IMR-90 (cell line): ENCODE results near the gene CALR3. TPM values are rescaled to one million over a fixed set of nuclear protein-coding genes. Genes with fewer than 3 reads are reported as not detected.
"Not testable (repeated sequence)": the region's sequence is repeated elsewhere in the genome, so short reads cannot be mapped to it uniquely, and the experiment has no call there.

Experiments
- ATAC-seq: fragments of 200-7000 bp; cut with Tn5 transposase; 2 replicates; pipeline ENCODE4 v1.9.1; 2020; ENCODE audit warnings: low read depth, mild to moderate bottlenecking, moderate library complexity
- BruUV-seq: library from RNA; stranded (reverse); fragments of 400-500 nt; replicated peaks from 2 replicates; lab custom pipeline; 2021; lab: Mats Ljungman, UMichigan
- CTCF ChIA-PET: fragments of 300-600 bp; formaldehyde crosslinking; extraction: SDS; loops from one replicate; lab custom pipeline; 2021; ENCODE audit warnings: antibody characterized with exemption; lab: Yijun Ruan, JAX
- POLR2A ChIA-PET: fragments of 300-600 bp; sonication (Branson Sonifier 250); formaldehyde crosslinking; loops from one replicate; lab custom pipeline; 2022; ENCODE audit warnings: antibody characterized with exemption; ENCODE audit not compliant: unreplicated experiment; lab: Charles Lee
- DNase-seq: peaks from one replicate; pipeline ENCODE4 v3.0.0; 2013
- H2AFZ ChIP-seq: replicated peaks from 2 replicates; pipeline ENCODE3; 2013; ENCODE audit warnings: low read length, mild to moderate bottlenecking; ENCODE audit not compliant: poor library complexity
- H2AK5ac ChIP-seq: 2 replicates; pipeline ENCODE4 v1.6.1; 2013; ENCODE audit warnings: low read depth, low read length, inconsistent platforms
- H2AK9ac ChIP-seq: replicated peaks from 2 replicates; pipeline ENCODE3; 2013; ENCODE audit warnings: mild to moderate bottlenecking, low read depth, low read length, moderate library complexity; ENCODE audit not compliant: poor library complexity
- H2BK120ac ChIP-seq: 2 replicates; pipeline ENCODE4 v1.6.1; 2013; ENCODE audit warnings: low read depth, low read length, inconsistent platforms
- H2BK15ac ChIP-seq: 3 replicates; pipeline ENCODE4 v1.6.1; 2013; ENCODE audit warnings: low read depth, low read length, inconsistent platforms
- H2BK20ac ChIP-seq: 2 replicates; pipeline ENCODE4 v1.6.1; 2013; ENCODE audit warnings: low read depth, mild to moderate bottlenecking, inconsistent platforms, low read length, moderate library complexity
- H2BK5ac ChIP-seq: 2 replicates; pipeline ENCODE4 v1.6.1; 2013; ENCODE audit warnings: mild to moderate bottlenecking, low read depth, low read length, inconsistent platforms; ENCODE audit not compliant: poor library complexity, severe bottlenecking
- H3K14ac ChIP-seq: replicated peaks from 2 replicates; pipeline ENCODE4 v1.6.1; 2013; ENCODE audit warnings: low read depth, low read length, inconsistent platforms
- H3K18ac ChIP-seq: 2 replicates; pipeline ENCODE4 v1.6.1; 2013; ENCODE audit warnings: low read depth, low read length, control low read depth
- H3K23ac ChIP-seq: 2 replicates; pipeline ENCODE4 v1.6.1; 2013; ENCODE audit warnings: low read depth, low read length, inconsistent platforms
- H3K27ac ChIP-seq: 2 replicates; pipeline ENCODE4 v1.5.1; 2013; ENCODE audit warnings: mild to moderate bottlenecking, control low read depth, low read length; ENCODE audit not compliant: insufficient read depth
- H3K27me3 ChIP-seq: 2 replicates; pipeline ENCODE4 v1.6.1; 2013; ENCODE audit warnings: low read length; ENCODE audit not compliant: control insufficient read depth, insufficient read depth
- H3K36me3 ChIP-seq: 2 replicates; pipeline ENCODE4 v1.6.1; 2013; ENCODE audit warnings: low read length, mixed read lengths; ENCODE audit not compliant: control insufficient read depth, insufficient read depth
- H3K4ac ChIP-seq: 2 replicates; pipeline ENCODE4 v1.6.1; 2013; ENCODE audit warnings: low read depth, low read length, inconsistent platforms
- H3K4me1 ChIP-seq: 2 replicates; pipeline ENCODE4 v1.6.1; 2013; ENCODE audit warnings: low read length, mixed read lengths; ENCODE audit not compliant: control insufficient read depth, insufficient read depth
- H3K4me2 ChIP-seq: 2 replicates; pipeline ENCODE4 v1.6.1; 2013; ENCODE audit warnings: low read depth, mild to moderate bottlenecking, control low read depth, low read length, moderate library complexity
- H3K4me3 ChIP-seq: 2 replicates; pipeline ENCODE4 v1.5.1; 2013; ENCODE audit warnings: low read depth, mild to moderate bottlenecking, control low read depth, low read length, moderate library complexity; ENCODE audit not compliant: insufficient read depth
- H3K56ac ChIP-seq: 2 replicates; pipeline ENCODE4 v1.6.1; 2013; ENCODE audit warnings: low read length, inconsistent platforms; ENCODE audit not compliant: insufficient read depth; ENCODE audit errors: extremely low read depth
- H3K79me1 ChIP-seq, 2 experiments: 2 replicates each; pipeline ENCODE4 v1.6.1; 2013; ENCODE audit warnings: low read length in 2 of 2, inconsistent platforms in 1 of 2, low read depth in 1 of 2
- H3K9ac ChIP-seq: 2 replicates; pipeline ENCODE4 v1.6.1; 2013; ENCODE audit warnings: low read depth, low read length, control low read depth
- H3K9me1 ChIP-seq: 2 replicates; pipeline ENCODE4 v1.6.1; 2013; ENCODE audit warnings: low read length, inconsistent platforms; ENCODE audit not compliant: insufficient read depth
- H3K9me3 ChIP-seq: 2 replicates; pipeline ENCODE4 v1.6.1; 2013; ENCODE audit warnings: low read length; ENCODE audit not compliant: control insufficient read depth, insufficient read depth
- H4K20me1 ChIP-seq: 2 replicates; pipeline ENCODE4 v1.6.1; 2013; ENCODE audit warnings: low read length, inconsistent platforms; ENCODE audit not compliant: insufficient read depth
- H4K5ac ChIP-seq: 2 replicates; pipeline ENCODE4 v1.6.1; 2013; ENCODE audit warnings: mild to moderate bottlenecking, low read depth, low read length, control low read depth
- H4K8ac ChIP-seq, 2 experiments: 2 replicates each; pipeline ENCODE4 v1.6.1; 2013; ENCODE audit warnings: low read depth in 2 of 2, low read length in 2 of 2, control low read depth in 1 of 2, inconsistent platforms in 1 of 2
- H4K91ac ChIP-seq: 2 replicates; pipeline ENCODE4 v1.6.1; 2013; ENCODE audit warnings: low read depth, low read length, inconsistent platforms; ENCODE audit not compliant: insufficient read depth
- CEBPB ChIP-seq: IDR thresholded peaks from 2 replicates; pipeline ENCODE4 v1.6.1; 2012; ENCODE audit warnings: low read depth, low read length, improper control_type of control experiment
- FOS ChIP-seq: fragments of 150-350 bp; IDR thresholded peaks from 2 replicates; pipeline ENCODE4 v1.6.1; 2016; ENCODE audit warnings: low read depth, low read length
- MAFK ChIP-seq: IDR thresholded peaks from 2 replicates; pipeline ENCODE4 v1.6.1; 2012; ENCODE audit warnings: low read depth, low read length, improper control_type of control experiment
- MXI1 ChIP-seq: IDR thresholded peaks from 2 replicates; pipeline ENCODE4 v1.6.1; 2012; ENCODE audit warnings: low read depth, mild to moderate bottlenecking, low read length, moderate library complexity, borderline replicate concordance
- NFE2L2 ChIP-seq: fragments of 150-350 bp; IDR thresholded peaks from 2 replicates; pipeline ENCODE4 v1.6.1; 2016; ENCODE audit warnings: low read depth, mild to moderate bottlenecking, low read length
- POLR2A ChIP-seq: IDR thresholded peaks from 2 replicates; pipeline ENCODE4 v1.6.1; 2012; ENCODE audit warnings: mild to moderate bottlenecking, low read depth, low read length
- RCOR1 ChIP-seq: IDR thresholded peaks from 2 replicates; pipeline ENCODE4 v1.6.1; 2012; ENCODE audit warnings: mild to moderate bottlenecking, low read length, improper control_type of control experiment; ENCODE audit not compliant: insufficient replicate concordance
- RFX5 ChIP-seq: IDR thresholded peaks from 2 replicates; pipeline ENCODE4 v1.8.0; 2012; ENCODE audit warnings: low read depth, mild to moderate bottlenecking, low read length, moderate library complexity
- SMC3 ChIP-seq: fragments of 150-350 bp; IDR thresholded peaks from 2 replicates; pipeline ENCODE4 v1.6.1; 2016; ENCODE audit warnings: low read depth, mild to moderate bottlenecking, antibody characterized with exemption, low read length, moderate library complexity
- WGBS, 2 experiments: methylation state at CpG; one replicate each; pipeline versions ENCODE4 v1.1.5 to v1.1.7; 2013; ENCODE audit warnings: missing lambda C conversion rate in 2 of 2; ENCODE audit not compliant: insufficient read length in 1 of 2; ENCODE audit errors: extremely low coverage in 2 of 2; 5-methylcytosine and 5-hydroxymethylcytosine counted together
- dilution Hi-C: fragments of 300-500 bp; cut with HindIII; formaldehyde crosslinking; loops from one replicate; pipeline ENCODE4 v1.14.3; 2018; ENCODE audit warnings: low sequenced_read_pairs; ENCODE audit not compliant: unreplicated experiment
- in situ Hi-C: fragments of 300-500 bp; cut with MboI; formaldehyde crosslinking; loops from 3 replicates; pipeline ENCODE4 v1.14.3; 2019; ENCODE audit warnings: low sequenced_read_pairs, inconsistent platforms, mixed read lengths
- intact Hi-C: fragments of 100-400 bp; cut with micrococcal nuclease; formaldehyde crosslinking; loops from 2 replicates; pipeline ENCODE4 v1.10.0; 2022
- polyA plus RNA-seq, 3 experiments: library from polyadenylated mRNA; depleted of rRNA; stranded (reverse); fragments of >200 nt; gene quantifications; 2 replicates each; pipeline ENCODE4 v1.2.3, GENCODE V29; 2012; ENCODE audit warnings: low replicate concordance in 1 of 3
- total RNA-seq: library from RNA; depleted of rRNA; stranded (reverse); fragments of >200 nt; gene quantifications from 2 replicates; pipeline ENCODE4 v1.2.3, GENCODE V29; 2012
- TF ChIP-seq, protein P1 (sequence below): fragments of 150-350 bp; IDR thresholded peaks from 2 replicates; pipeline ENCODE4 v1.6.1; 2016; ENCODE audit warnings: low read depth, mild to moderate bottlenecking, low read length, moderate library complexity, borderline replicate concordance
- TF ChIP-seq, protein P2 (sequence below): fragments of 150-350 bp; IDR thresholded peaks from 2 replicates; pipeline ENCODE4 v1.6.1; 2017; ENCODE audit warnings: mild to moderate bottlenecking, antibody characterized with exemption, low read length, low read depth

The CALR3 gene
- total and polyA plus RNA-seq, 2 of the 4 experiments (the other 2 are of a cell fraction): not detected

DNA sequence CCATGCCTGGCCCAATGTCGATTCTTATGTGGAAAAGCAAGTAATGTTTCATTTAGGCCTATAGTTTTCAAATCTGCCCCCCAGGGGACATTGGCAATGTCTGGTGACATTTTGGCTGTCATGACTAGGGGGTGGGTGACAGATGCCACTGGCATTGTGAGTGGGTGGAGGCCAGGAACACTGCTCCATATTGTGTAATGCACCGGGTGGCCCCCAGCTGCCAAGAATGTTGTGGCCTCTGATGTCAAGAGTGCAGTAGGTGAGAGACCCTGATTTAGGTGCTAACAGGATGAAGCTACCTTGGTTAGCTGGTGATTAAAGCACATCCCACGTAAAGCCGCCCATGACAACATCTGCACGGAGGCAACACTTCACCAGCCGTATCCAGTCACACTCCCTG lies 11.0 kb upstream of the CALR3 start:
- BruUV-seq: no TSS peak
- in situ Hi-C loops: no loop called here
- POLR2A ChIA-PET: no interaction called here

DNA sequence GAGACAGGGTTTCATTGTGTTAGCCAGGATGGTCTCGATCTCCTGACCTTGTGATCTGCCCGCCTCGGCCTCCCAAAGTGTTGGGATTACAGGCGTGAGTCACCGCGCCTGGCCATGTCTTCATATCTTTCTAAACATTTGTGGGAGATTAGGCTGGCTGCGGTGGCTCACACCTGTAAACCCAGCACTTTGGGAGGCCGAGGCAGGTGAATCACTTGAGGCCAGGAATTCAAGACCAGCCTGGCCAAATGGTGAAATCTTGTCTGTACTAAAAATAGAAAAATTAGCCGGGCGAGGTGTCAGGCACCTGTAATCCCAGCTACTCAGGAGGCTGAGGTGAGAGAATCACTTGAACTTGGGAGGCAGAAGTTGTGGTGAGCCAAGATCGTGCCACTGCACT lies 10.2 kb upstream of the CALR3 start:
- H4K5ac ChIP-seq, H3K56ac ChIP-seq, H4K20me1 ChIP-seq, H2BK120ac ChIP-seq, H3K4me2 ChIP-seq, H3K4me1 ChIP-seq, H3K4me3 ChIP-seq, H3K27ac ChIP-seq, H3K23ac ChIP-seq, DNase-seq, H2AK5ac ChIP-seq, H2BK5ac ChIP-seq, in situ Hi-C loops, H3K79me1 ChIP-seq, BruUV-seq, H3K9me1 ChIP-seq, ATAC-seq, H3K9ac ChIP-seq, H3K18ac ChIP-seq, H3K14ac ChIP-seq, H3K4ac ChIP-seq, H2BK15ac ChIP-seq, H2AFZ ChIP-seq, intact Hi-C loops, dilution Hi-C loops, H4K91ac ChIP-seq, H3K27me3 ChIP-seq, H4K8ac ChIP-seq, H2AK9ac ChIP-seq, CTCF ChIA-PET, H2BK20ac ChIP-seq, H3K9me3 ChIP-seq, POLR2A ChIA-PET: not testable (repeated sequence)
- 93% methylated on average over 5 of the region's 11 CpGs; no CpG with 5 or more reads in 1 of the 2 experiments for WGBS, 2 experiments
- peaks cover 42% of the 10 kb centered on the region for H3K36me3 ChIP-seq

More for the DNA sequence above, 11.0 kb upstream of the CALR3 start:
- H4K20me1 ChIP-seq: no peaks in the 10 kb centered on the region
- no CpG with 5 or more reads among the region's 6 CpGs for WGBS, 2 experiments
- H2AK5ac ChIP-seq: no peak overlapping the region
- H2BK15ac ChIP-seq: no peak overlapping the region
- ATAC-seq (no peak), DNase-seq (no peak)
- no peak overlapping the region for H3K23ac ChIP-seq
- TF ChIP-seq RCOR1 (no peak), SMC3 (no peak), FOS (no peak), RFX5 (no peak), MXI1 (no peak), POLR2A (no peak), MAFK (no peak), CEBPB (no peak), NFE2L2 (no peak)
- TF ChIP-seq, protein P1, sequence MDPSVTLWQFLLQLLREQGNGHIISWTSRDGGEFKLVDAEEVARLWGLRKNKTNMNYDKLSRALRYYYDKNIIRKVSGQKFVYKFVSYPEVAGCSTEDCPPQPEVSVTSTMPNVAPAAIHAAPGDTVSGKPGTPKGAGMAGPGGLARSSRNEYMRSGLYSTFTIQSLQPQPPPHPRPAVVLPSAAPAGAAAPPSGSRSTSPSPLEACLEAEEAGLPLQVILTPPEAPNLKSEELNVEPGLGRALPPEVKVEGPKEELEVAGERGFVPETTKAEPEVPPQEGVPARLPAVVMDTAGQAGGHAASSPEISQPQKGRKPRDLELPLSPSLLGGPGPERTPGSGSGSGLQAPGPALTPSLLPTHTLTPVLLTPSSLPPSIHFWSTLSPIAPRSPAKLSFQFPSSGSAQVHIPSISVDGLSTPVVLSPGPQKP: no peak
- TF ChIP-seq, protein P2, sequence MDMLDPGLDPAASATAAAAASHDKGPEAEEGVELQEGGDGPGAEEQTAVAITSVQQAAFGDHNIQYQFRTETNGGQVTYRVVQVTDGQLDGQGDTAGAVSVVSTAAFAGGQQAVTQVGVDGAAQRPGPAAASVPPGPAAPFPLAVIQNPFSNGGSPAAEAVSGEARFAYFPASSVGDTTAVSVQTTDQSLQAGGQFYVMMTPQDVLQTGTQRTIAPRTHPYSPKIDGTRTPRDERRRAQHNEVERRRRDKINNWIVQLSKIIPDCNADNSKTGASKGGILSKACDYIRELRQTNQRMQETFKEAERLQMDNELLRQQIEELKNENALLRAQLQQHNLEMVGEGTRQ: no peak
- no peak overlapping the region for H2BK120ac ChIP-seq
- dilution Hi-C loops (no loop called here), intact Hi-C loops (no loop called here)
- H2AFZ ChIP-seq: no peak overlapping the region
- H3K56ac ChIP-seq: no peak overlapping the region
- no peaks in the 10 kb centered on the region for H3K27me3 ChIP-seq
- H3K4me1 ChIP-seq: peaks cover 5% of the 10 kb centered on the region; the same call in 1 of the 2 replicates
- H3K4me3 ChIP-seq: no peak overlapping the region
- H2BK5ac ChIP-seq: no peak overlapping the region
- no peak overlapping the region for H3K18ac ChIP-seq
- H3K9me3 ChIP-seq: no peaks in the 10 kb centered on the region
- H3K27ac ChIP-seq: no peak overlapping the region
- no peaks in the 10 kb centered on the region for H3K9me1 ChIP-seq
- H3K4ac ChIP-seq: no peak overlapping the region
- no peak overlapping the region for H3K14ac ChIP-seq
- peaks cover 44% of the 10 kb centered on the region for H3K36me3 ChIP-seq
- H2AK9ac ChIP-seq: no peak overlapping the region
- no peak overlapping the region for H4K8ac ChIP-seq
- CTCF ChIA-PET: no interaction called here
- no peak overlapping the region for H4K5ac ChIP-seq
- H3K9ac ChIP-seq: no peak overlapping the region
- 0 out of 4 replicates have a peak, but pooled peaks cover 3% of the 10 kb centered on the region in 2 experiments for H3K79me1 ChIP-seq
- no peak overlapping the region for H3K4me2 ChIP-seq
- no peak overlapping the region for H2BK20ac ChIP-seq
- no peak overlapping the region for H4K91ac ChIP-seq
